GM23338 (cell line): ENCODE data around the gene ZNF415.

Source experiments
- EZH2phosphoT487 ChIP-seq: fragments of 200-600 bp; sonication (generic); IDR thresholded peaks from one replicate; pipeline ENCODE4 v1.8.1; 2018; ENCODE audit warnings: antibody characterized with exemption; ENCODE audit not compliant: unreplicated experiment
- TF ChIP-seq, protein P1 (sequence below), 2 experiments: fragments of 200-600 bp in 1 of 2; sonication (generic) in 1 of 2; conservative IDR thresholded peaks; 2 replicates each; pipeline versions ENCODE4 v1.5.1 to v1.6.1; 2016 to 2017; ENCODE audit warnings: antibody characterized with exemption in 2 of 2, low read depth in 2 of 2, mild to moderate bottlenecking in 2 of 2, moderate library complexity in 1 of 2

DNA sequence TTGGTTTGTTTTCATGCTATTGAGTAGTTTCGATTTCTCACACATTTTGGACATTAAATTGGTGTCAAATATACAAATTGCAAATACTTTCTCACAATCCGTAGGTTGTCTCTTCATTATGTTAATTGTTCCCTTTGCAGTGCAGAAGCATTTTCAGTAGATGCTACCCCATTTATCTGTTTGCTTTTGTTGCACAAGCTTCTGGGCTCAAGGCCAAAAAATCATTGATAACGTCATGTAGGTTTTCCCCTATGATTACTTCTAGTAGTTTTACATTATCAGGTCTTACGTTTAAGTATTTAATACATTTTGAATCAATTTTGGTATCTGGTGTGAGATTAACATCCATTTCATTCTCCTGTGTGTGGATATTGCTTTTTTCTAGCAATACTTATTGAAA lies 40.2 kb upstream of the ZNF415 start:
- TF ChIP-seq, protein P1, sequence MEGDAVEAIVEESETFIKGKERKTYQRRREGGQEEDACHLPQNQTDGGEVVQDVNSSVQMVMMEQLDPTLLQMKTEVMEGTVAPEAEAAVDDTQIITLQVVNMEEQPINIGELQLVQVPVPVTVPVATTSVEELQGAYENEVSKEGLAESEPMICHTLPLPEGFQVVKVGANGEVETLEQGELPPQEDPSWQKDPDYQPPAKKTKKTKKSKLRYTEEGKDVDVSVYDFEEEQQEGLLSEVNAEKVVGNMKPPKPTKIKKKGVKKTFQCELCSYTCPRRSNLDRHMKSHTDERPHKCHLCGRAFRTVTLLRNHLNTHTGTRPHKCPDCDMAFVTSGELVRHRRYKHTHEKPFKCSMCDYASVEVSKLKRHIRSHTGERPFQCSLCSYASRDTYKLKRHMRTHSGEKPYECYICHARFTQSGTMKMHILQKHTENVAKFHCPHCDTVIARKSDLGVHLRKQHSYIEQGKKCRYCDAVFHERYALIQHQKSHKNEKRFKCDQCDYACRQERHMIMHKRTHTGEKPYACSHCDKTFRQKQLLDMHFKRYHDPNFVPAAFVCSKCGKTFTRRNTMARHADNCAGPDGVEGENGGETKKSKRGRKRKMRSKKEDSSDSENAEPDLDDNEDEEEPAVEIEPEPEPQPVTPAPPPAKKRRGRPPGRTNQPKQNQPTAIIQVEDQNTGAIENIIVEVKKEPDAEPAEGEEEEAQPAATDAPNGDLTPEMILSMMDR (conservative IDR thresholded peaks at IDR 0.05; ENCODE audit: low read depth in 2 of 2): no peak
- TF ChIP-seq EZH2phosphoT487: no peak
